HG03520 (cell line): ENCODE measurements around the gene SMAD2.
"Not testable (repeated sequence)": the region's sequence is repeated elsewhere in the genome, so short reads cannot be mapped to it uniquely, and the experiment has no call there.

Experiments used
- ATAC-seq: cut with Tn5 transposase; IDR thresholded peaks from one replicate; pipeline ENCODE4 v1.9.1; 2021; ENCODE audit warnings: mild to moderate bottlenecking, moderate library complexity; ENCODE audit not compliant: unreplicated experiment

Gene SMAD2

GRCh38 chr18:47930199-47930930 lies at the start of gene SMAD2:
Gene SMAD2 (minus strand): TSS chr18:47930659. CDS start chr18:47896756, 33,903 bp downstream.
- peak; percentile 62 for ATAC-seq

DNA sequence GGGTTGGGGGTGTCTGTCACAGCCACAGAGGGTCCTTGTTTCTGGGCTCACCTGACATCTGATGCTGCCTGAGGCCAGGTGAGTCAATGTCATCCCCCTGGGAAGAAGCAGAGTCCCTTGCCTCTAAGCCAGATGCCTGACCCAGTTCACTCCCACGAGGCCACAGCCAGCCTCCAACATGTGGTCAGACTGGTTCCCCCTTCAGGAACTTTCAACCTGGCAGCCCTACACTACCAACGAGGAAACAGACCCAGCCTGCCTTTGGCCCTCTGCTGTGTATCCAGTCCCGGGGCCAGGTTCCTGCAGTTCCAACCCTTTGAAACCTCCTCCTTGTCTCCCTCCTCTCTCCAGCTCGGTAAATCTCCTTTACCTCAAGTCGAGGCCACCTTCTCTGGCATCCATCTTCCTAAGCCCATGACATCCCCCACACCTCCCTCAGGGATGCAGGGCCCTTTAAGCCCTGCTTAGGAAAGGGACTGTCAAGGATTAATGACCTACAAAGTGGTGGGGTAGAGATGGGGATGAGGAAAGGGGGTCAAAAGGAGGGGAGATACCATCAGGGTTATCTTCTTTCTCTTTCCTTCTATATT lies 49.2 kb upstream of the SMAD2 start:
- ATAC-seq: no peak

DNA sequence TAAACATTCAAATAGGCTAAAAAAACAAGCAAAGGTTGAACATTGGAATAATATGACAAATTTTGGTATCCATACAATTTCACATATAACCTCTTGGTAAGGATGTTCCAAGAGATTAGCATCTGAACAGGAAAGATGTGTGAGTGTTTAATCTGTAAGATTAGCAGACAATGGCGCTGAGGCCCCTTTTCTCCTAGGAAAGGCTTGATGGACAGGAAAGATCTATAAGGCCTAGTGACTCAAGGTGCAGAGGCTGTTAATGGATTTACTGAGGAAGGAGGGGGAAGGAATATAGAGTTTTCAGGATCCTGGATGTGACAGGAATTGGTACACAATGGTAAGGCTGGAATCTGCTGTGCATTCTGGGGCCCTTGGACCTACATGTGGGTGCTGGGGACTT lies 48.1 kb upstream of the SMAD2 start:
- no peak for ATAC-seq

GRCh38 chr18:47978141-47978540 lies 47.7 kb upstream of the SMAD2 start:
- no peak for ATAC-seq

- no peak for ATAC-seq
Observed at GRCh38 chr18:47975701-47976100, 45.2 kb upstream of the SMAD2 start.

DNA sequence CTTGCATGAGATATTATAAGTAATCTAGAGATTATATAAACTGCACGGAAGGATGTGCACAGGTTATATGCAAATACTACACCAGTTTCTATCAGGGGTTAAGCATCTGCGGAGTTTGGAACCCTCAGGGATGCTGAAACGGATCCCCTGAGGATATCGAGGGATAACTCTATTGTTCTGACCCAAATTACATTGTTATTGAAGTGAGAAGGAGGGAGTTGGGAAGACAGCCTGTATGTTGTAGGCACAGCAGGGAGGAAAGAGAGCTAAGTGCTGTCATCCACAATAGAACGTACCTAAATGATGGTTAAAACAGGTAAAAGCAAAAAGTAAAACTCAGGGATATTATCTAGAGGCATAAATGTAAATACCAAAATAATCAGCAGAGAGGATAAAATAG lies 44.6 kb upstream of the SMAD2 start:
- ATAC-seq: no peak

DNA sequence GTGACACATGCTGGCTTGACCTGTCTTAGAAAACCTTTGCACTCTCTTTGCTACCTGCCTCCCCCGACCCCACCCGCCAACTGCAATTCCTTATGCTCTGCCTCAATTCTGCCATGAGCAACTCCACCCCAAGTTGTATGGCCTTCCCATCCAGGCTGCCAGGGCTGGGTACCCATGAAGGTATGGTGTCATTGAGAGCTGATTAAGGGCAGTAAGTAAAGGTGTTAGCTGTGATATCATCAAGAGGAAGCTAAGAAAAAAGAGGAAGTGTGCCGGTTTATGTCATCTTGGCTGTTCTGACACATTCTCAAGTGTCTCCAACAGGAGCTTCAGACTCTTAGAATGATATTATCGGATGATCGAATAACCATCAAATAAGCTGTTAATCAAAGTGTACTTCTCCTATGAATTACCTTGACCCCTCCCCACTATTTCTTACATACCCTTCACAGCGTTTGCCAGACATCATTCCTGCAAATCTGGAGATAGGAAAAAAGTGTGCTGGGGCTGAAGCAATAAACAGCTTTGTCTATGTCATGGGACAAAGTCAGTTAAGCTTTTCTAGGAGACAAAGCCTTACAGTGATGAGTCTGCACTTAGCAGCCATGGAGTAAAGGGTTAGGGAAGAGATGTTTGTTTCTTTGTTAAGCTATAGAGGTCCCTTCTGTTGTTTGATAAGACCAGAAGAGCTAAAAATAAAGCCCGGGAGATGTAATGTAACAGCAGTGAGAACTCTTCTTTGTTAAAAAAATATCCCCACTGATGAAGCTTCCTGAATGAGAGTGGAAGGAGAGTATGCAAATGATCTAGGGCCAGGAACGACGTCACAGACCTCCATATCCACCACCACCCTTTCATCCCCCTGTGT lies 40.4 kb upstream of the SMAD2 start:
- ATAC-seq: no peak

- no peak for ATAC-seq
Observed at GRCh38 chr18:47969816-47970215, 39.4 kb upstream of the SMAD2 start.

DNA sequence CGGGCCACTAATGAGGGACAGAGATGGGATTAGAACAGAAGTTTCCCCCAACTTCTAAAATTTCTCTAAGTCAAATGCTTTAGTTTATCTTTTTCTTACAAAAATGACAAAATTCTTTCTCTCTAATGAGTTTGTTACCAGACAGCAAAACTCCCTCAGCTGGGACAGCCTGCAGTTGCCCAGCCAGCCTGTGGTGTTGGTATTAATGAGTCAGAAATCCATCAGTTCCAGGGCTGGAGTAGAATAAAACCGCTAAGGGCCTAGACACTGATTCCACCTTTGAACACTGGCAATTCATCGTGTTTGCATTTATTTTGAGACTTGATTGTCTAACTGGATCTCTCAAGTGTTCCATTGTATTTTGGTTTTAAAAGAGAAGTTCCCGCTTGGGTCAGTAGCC lies 38.3 kb upstream of the SMAD2 start:
- ATAC-seq: no peak

- no peak for ATAC-seq
Observed at GRCh38 chr18:47968006-47968676, 37.7 kb upstream of the SMAD2 start.

- no peak for ATAC-seq
Observed at GRCh38 chr18:47964053-47964452, 33.6 kb upstream of the SMAD2 start.

DNA sequence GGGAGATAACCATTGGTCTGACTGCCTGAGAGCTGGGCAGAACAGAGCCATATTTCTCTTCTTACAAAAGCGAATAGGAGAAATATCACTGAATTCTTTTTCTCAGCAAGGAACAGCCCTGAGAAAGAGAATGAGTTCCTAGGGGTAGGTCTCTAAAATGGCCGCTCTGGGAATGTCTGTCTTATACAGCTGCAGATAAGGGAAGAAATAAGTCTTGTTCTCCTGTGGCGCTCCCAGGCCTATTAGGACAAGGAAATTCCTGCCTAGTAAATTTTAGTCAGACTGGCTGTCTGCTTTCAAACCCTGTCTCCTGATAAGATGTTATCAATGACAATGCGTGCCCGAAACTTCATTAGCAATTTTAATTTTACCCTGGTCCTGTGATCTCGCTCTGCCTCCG lies 30.5 kb upstream of the SMAD2 start:
- ATAC-seq: not testable (repeated sequence)

GRCh38 chr18:47953471-47953931 lies 23.0 kb upstream of the SMAD2 start:
- peak; percentile 56 for ATAC-seq

- no peak for ATAC-seq
Observed at GRCh38 chr18:47950511-47950910, 20.1 kb upstream of the SMAD2 start.

GRCh38 chr18:47949202-47949601 lies 18.7 kb upstream of the SMAD2 start:
- no peak for ATAC-seq

GRCh38 chr18:47946889-47947288 lies 16.4 kb upstream of the SMAD2 start:
- ATAC-seq: no peak

- ATAC-seq: no peak
Observed at GRCh38 chr18:47944972-47945852, 14.8 kb upstream of the SMAD2 start.

- ATAC-seq: no peak
Observed at GRCh38 chr18:47936952-47937351, 6.5 kb upstream of the SMAD2 start.

GRCh38 chr18:47935321-47936055 lies 5.0 kb upstream of the SMAD2 start:
- ATAC-seq: no peak
